EH (cell line): ENCODE data around the gene ENC1.

Experiments
- DNase-seq: peaks from one replicate; pipeline ENCODE4 v3.0.0-alpha.2; 2015; ENCODE audit warnings: low read depth

Gene ENC1

GRCh38 chr5:74657165-74657564 lies 16.6 kb upstream of the ENC1 start:
- no peak for DNase-seq

GRCh38 chr5:74655716-74656115 lies 15.2 kb upstream of the ENC1 start:
- no peak for DNase-seq

- DNase-seq = no peak
Observed at GRCh38 chr5:74655206-74655605, 14.7 kb upstream of the ENC1 start.

- no peak for DNase-seq
Observed at GRCh38 chr5:74653991-74654390, 13.5 kb upstream of the ENC1 start.

- no peak for DNase-seq
Observed at GRCh38 chr5:74652576-74652975, 12.0 kb upstream of the ENC1 start.

- DNase-seq = no peak
Observed at GRCh38 chr5:74651710-74652109, 11.2 kb upstream of the ENC1 start.

- DNase-seq = no peak
Observed at GRCh38 chr5:74649421-74649973, 9.0 kb upstream of the ENC1 start.

- DNase-seq = peak; percentile 72
Observed at GRCh38 chr5:74648835-74649293, 8.3 kb upstream of the ENC1 start.

- DNase-seq = no peak
Observed at GRCh38 chr5:74647096-74647495, 6.6 kb upstream of the ENC1 start.

GRCh38 chr5:74643111-74643562 lies 2.6 kb upstream of the ENC1 start:
- peak; percentile 96 for DNase-seq

- DNase-seq = no peak
Observed at GRCh38 chr5:74642543-74642863, 2.0 kb upstream of the ENC1 start.

GRCh38 chr5:74641735-74642542 lies 1.4 kb upstream of the ENC1 start:
- DNase-seq = peak; percentile 85

- DNase-seq = peak; percentile 81
Observed at GRCh38 chr5:74640954-74641734, 616 bp upstream of the ENC1 start.

GRCh38 chr5:74639807-74640449 lies 600 bp downstream of the ENC1 start:
- peak; percentile 65 for DNase-seq

- peak; percentile 50 for DNase-seq
Observed at GRCh38 chr5:74638970-74639806, 1.3 kb downstream of the ENC1 start.

GRCh38 chr5:74638544-74638969 lies 2.0 kb downstream of the ENC1 start:
- no peak for DNase-seq

- DNase-seq = no peak
Observed at GRCh38 chr5:74636552-74636951, 4.0 kb downstream of the ENC1 start.

GRCh38 chr5:74636149-74636548 lies 4.4 kb downstream of the ENC1 start:
- no peak for DNase-seq

- no peak for DNase-seq
Observed at GRCh38 chr5:74634611-74635286, 5.8 kb downstream of the ENC1 start.

- DNase-seq = no peak
Observed at GRCh38 chr5:74633695-74634094, 6.8 kb downstream of the ENC1 start.

GRCh38 chr5:74632947-74633356 lies 7.6 kb downstream of the ENC1 start:
- peak; percentile 70 for DNase-seq
